ENCODE measurements around the gene PNPLA2. TPM values are rescaled to one million over a fixed set of nuclear protein-coding genes. Genes with fewer than 3 reads are reported as not detected.
A peak's percentile ranks its signal among the peaks of the same experiment; 100 is the strongest.

PNPLA2 gene
- total and polyA plus RNA-seq, 2 of the 8 experiments (the other 6 are each of a cell fraction or from before 2014, with no cell fraction given): 30.9 to 62.1 TPM

DNA sequence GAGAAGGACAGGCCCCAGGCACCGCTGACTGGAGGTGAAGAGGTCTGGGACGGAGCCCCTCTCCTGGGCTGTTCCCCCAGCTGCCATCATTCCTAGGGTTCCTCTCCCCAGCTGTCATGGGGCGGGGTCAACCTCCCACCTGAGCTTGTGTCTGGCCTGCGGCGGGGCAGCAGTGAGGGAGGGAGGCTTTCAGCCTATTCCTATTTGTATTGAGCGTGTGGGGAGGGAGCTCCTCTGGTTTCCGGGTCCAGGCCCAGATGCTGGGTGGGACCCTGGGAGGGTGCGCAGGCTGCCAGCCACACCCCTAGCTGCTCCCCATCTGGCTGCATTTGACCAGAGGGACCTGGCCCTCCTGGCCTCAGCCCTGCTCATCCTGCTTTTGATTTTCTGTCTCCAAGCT is 37.7 kb downstream of the PNPLA2 start:
- FAIRE-seq: no peak
- TF ChIP-seq HDAC6 (IDR thresholded peaks at IDR 0.05; ENCODE audit: low read depth, low read length) (no peak), SRF (IDR thresholded peaks at IDR 0.05; ENCODE audit: low read depth, low read length) (no peak), RAD21 (IDR thresholded peaks at IDR 0.05 in 1 of 2, conservative IDR thresholded peaks at IDR 0.05 in 1 of 2; ENCODE audit: low read depth in 2 of 2, low read length in 2 of 2) (no peak), KDM1A (IDR thresholded peaks at IDR 0.05; ENCODE audit: borderline replicate concordance, low read length) (no peak), EP300 (IDR thresholded peaks at IDR 0.05; ENCODE audit: borderline replicate concordance in 1 of 2, low read depth in 2 of 2, low read length in 2 of 2) (no peak), KDM5A (IDR thresholded peaks at IDR 0.05; ENCODE audit: low read length) (no peak), CHD2 (IDR thresholded peaks at IDR 0.05; ENCODE audit: low read length) (no peak), SP4 (IDR thresholded peaks at IDR 0.05; ENCODE audit: low read length) (no peak)
- TF ChIP-seq, protein P1, sequence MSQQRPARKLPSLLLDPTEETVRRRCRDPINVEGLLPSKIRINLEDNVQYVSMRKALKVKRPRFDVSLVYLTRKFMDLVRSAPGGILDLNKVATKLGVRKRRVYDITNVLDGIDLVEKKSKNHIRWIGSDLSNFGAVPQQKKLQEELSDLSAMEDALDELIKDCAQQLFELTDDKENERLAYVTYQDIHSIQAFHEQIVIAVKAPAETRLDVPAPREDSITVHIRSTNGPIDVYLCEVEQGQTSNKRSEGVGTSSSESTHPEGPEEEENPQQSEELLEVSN (IDR thresholded peaks at IDR 0.05): no peak
- TF ChIP-seq, protein P2, sequence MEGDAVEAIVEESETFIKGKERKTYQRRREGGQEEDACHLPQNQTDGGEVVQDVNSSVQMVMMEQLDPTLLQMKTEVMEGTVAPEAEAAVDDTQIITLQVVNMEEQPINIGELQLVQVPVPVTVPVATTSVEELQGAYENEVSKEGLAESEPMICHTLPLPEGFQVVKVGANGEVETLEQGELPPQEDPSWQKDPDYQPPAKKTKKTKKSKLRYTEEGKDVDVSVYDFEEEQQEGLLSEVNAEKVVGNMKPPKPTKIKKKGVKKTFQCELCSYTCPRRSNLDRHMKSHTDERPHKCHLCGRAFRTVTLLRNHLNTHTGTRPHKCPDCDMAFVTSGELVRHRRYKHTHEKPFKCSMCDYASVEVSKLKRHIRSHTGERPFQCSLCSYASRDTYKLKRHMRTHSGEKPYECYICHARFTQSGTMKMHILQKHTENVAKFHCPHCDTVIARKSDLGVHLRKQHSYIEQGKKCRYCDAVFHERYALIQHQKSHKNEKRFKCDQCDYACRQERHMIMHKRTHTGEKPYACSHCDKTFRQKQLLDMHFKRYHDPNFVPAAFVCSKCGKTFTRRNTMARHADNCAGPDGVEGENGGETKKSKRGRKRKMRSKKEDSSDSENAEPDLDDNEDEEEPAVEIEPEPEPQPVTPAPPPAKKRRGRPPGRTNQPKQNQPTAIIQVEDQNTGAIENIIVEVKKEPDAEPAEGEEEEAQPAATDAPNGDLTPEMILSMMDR (IDR thresholded peaks at IDR 0.05; ENCODE audit: control extremely low read depth in 1 of 3, insufficient read depth in 1 of 3, low read depth in 1 of 3, low read length in 3 of 3): no peak

More for the DNA sequence above, 37.7 kb downstream of the PNPLA2 start:
- Histone ChIP-seq H3K36me3 (ENCODE audit: control insufficient read depth in 2 of 4, insufficient read depth in 4 of 4, low read length in 3 of 4) (no peaks in the 10 kb centered on the region), H4K91ac (replicated peaks; ENCODE audit: insufficient read length, low read length) (no peak overlapping the region), H3K4me3 (ENCODE audit: extremely low read depth in 1 of 4, insufficient read depth in 2 of 4, low read depth in 3 of 4, low read length in 4 of 4) (no peak overlapping the region), H3K18ac (ENCODE audit: extremely low read depth, low read length) (no peak overlapping the region), H3K9ac (replicated peaks in 1 of 4; ENCODE audit: extremely low read depth in 1 of 4, low read depth in 3 of 4, low read length in 3 of 4) (no peak overlapping the region), H2BK120ac (replicated peaks; ENCODE audit: low read depth, low read length) (no peak overlapping the region), H2AFZ (ENCODE audit: low read length) (no peak overlapping the region), H3K9me3 (ENCODE audit: insufficient read depth in 2 of 2, low read depth in 1 of 2, low read length in 1 of 2) (no peaks in the 10 kb centered on the region), H3K27me3 (replicated peaks in 1 of 4; ENCODE audit: control insufficient read depth in 3 of 4, extremely low read depth in 1 of 4, insufficient read depth in 3 of 4, low read length in 3 of 4) (peaks cover 0 to 2% (median 0%) of the 10 kb centered on the region in 4 experiments; a peak in 2 of 7 replicates), H3K23me2 (ENCODE audit: low read depth, low read length) (no peaks in the 10 kb centered on the region), H3K79me1 (ENCODE audit: low read depth, low read length) (peaks cover 5% of the 10 kb centered on the region), H3K4ac (replicated peaks; ENCODE audit: insufficient read length, low read depth, low read length) (no peak overlapping the region), H3K27ac (ENCODE audit: low read depth, low read length) (no peak overlapping the region), H2BK12ac (ENCODE audit: low read depth, low read length) (no peak overlapping the region), H4K5ac (ENCODE audit: insufficient read length, low read depth, low read length) (no peak overlapping the region), H3K23ac (ENCODE audit: insufficient read length) (no peak overlapping the region), H2BK20ac (ENCODE audit: low read length) (no peak overlapping the region), H4K20me1 (replicated peaks in 1 of 2; ENCODE audit: control insufficient read depth in 1 of 2, insufficient read depth in 2 of 2, low read length in 2 of 2) (peaks cover 21 to 56% of the 10 kb centered on the region in 2 experiments), H3K79me2 (ENCODE audit: control insufficient read depth in 1 of 2, insufficient read depth in 2 of 2, low read length in 2 of 2) (no peaks in the 10 kb centered on the region; a peak in 1 of 4 replicates), H2AK5ac (ENCODE audit: low read depth, low read length) (no peak overlapping the region), H4K8ac (ENCODE audit: extremely low read depth, insufficient read depth, low read length) (no peak overlapping the region; the same call in 1 of the 2 replicates), H3K14ac (ENCODE audit: insufficient read length) (no peak overlapping the region), H3K56ac (replicated peaks; ENCODE audit: insufficient read length, low read depth, low read length) (no peak overlapping the region), H3K4me2 (ENCODE audit: insufficient read depth in 1 of 2, low read depth in 2 of 2, low read length in 2 of 2) (no peak overlapping the region), H2BK15ac (ENCODE audit: low read length) (no peak overlapping the region), H2BK5ac (ENCODE audit: low read depth, low read length) (no peak overlapping the region), H3K4me1 (replicated peaks in 1 of 4; ENCODE audit: control insufficient read depth in 3 of 4, insufficient read depth in 4 of 4, low read length in 3 of 4) (peaks cover 0 to 17% (median 12%) of the 10 kb centered on the region in 4 experiments; a peak in 6 of 7 replicates)
- DNase-seq (ENCODE audit: low read depth in 1 of 2, low spot score in 2 of 2): peak in 1 of 2 experiments; percentile 55
- POLR2A ChIA-PET (ENCODE audit: partially characterized antibody): interaction anchor here (0.6 to 13.8 kb wide), 8 partner anchors 11 to 194 kb away, joined by 3 to 234 read pairs (median 4); partner anchors contain the start of genes CD151, PIDD1, POLR2L and RPLP2
- CTCF ChIA-PET (ENCODE audit: partially characterized antibody): interaction anchor here (1.0 to 10.5 kb wide), 11 partner anchors 8 to 195 kb away, joined by 3 to 74 read pairs (median 4); partner anchors contain the start of gene TSPAN4
- 88% methylated on average over 7 of the region's 8 CpGs; no CpG with 5 or more reads in 1 of the 2 experiments for WGBS, 2 experiments (ENCODE audit: extremely low coverage in 1 of 2, insufficient coverage in 1 of 2, insufficient read length in 1 of 2, insufficient replicate concordance in 2 of 2, low coverage in 1 of 2, low lambda C conversion rate in 2 of 2, missing lambda C conversion rate in 1 of 2)

Data from H1 (cell line).